HG03159 (cell line): ENCODE measurements around the gene GSG1L.
"Not testable (repeated sequence)": the region's sequence is repeated elsewhere in the genome, so short reads cannot be mapped to it uniquely, and the experiment has no call there.

Source experiments
- ATAC-seq: cut with Tn5 transposase; IDR thresholded peaks from one replicate; pipeline ENCODE4 v1.9.1; 2021; ENCODE audit warnings: mild to moderate bottlenecking, moderate library complexity; ENCODE audit not compliant: unreplicated experiment

GSG1L gene

GRCh38 chr16:27984121-27984520 lies 79.4 kb downstream of the GSG1L start:
- ATAC-seq: no peak

- ATAC-seq: no peak
Observed at GRCh38 chr16:27983244-27983643, 80.3 kb downstream of the GSG1L start.

- no peak for ATAC-seq
Observed at GRCh38 chr16:27982184-27982583, 81.3 kb downstream of the GSG1L start.

GRCh38 chr16:27980919-27981700 lies 82.4 kb downstream of the GSG1L start:
- no peak for ATAC-seq

- no peak for ATAC-seq
Observed at GRCh38 chr16:27980076-27980775, 83.3 kb downstream of the GSG1L start.

GRCh38 chr16:27979668-27980067 lies 83.8 kb downstream of the GSG1L start:
- ATAC-seq: not testable (repeated sequence)

GRCh38 chr16:27978876-27979275 lies 84.6 kb downstream of the GSG1L start:
- no peak for ATAC-seq

- ATAC-seq: no peak
Observed at GRCh38 chr16:27977966-27978365, 85.5 kb downstream of the GSG1L start.

- no peak for ATAC-seq
Observed at GRCh38 chr16:27976990-27977389, 86.5 kb downstream of the GSG1L start.

GRCh38 chr16:27974896-27975540 lies 88.5 kb downstream of the GSG1L start:
- no peak for ATAC-seq

GRCh38 chr16:27973678-27974077 lies 89.8 kb downstream of the GSG1L start:
- no peak for ATAC-seq

- ATAC-seq: no peak
Observed at GRCh38 chr16:27972500-27972899, 91.0 kb downstream of the GSG1L start.

GRCh38 chr16:27969574-27969973 lies 93.9 kb downstream of the GSG1L start:
- ATAC-seq: no peak

GRCh38 chr16:27967169-27967568 lies 96.3 kb downstream of the GSG1L start:
- no peak for ATAC-seq

- ATAC-seq: no peak
Observed at GRCh38 chr16:27966756-27967155, 96.8 kb downstream of the GSG1L start.

GRCh38 chr16:27965801-27966200 lies 97.7 kb downstream of the GSG1L start:
- ATAC-seq: no peak

- no peak for ATAC-seq
Observed at GRCh38 chr16:27963471-27963965, 100.0 kb downstream of the GSG1L start.

GRCh38 chr16:27962197-27962596 lies 101.3 kb downstream of the GSG1L start:
- ATAC-seq: no peak

GRCh38 chr16:27961296-27961620 lies 102.3 kb downstream of the GSG1L start:
- no peak for ATAC-seq

GRCh38 chr16:27960619-27961295 lies 102.8 kb downstream of the GSG1L start:
- no peak for ATAC-seq

GRCh38 chr16:27959914-27960313 lies 103.6 kb downstream of the GSG1L start:
- ATAC-seq: no peak
